Pancreas (tissue), 10 donors: ENCODE results near the gene CKAP2L. TPM values are rescaled to one million over a fixed set of nuclear protein-coding genes. Genes with fewer than 3 reads are reported as not detected.
"Not testable (repeated sequence)": the region's sequence is repeated elsewhere in the genome, so short reads cannot be mapped to it uniquely, and the experiment has no call there.

Experiments
- ATAC-seq, 4 donors: fragments of 200-7000 bp; cut with Tn5 transposase; one replicate each; pipeline versions ENCODE4 v1.8.0 to v1.9.1; 2020; ENCODE audit warnings: mild to moderate bottlenecking in 4 of 4, moderate library complexity in 4 of 4
- DNase-seq, 6 donors: peaks; one replicate each; pipeline ENCODE4 v3.0.0-alpha.2; 2020
- FAIRE-seq: peaks from 2 replicates; lab custom pipeline; 2012; peaks lifted over from hg19 to GRCh38; lab: Jason Lieb, UNC
- H3K27ac ChIP-seq, 4 donors: fragments of 200-600 bp; sonication (generic); 1 replicate in 3 of 4; 2 replicates in 1 of 4; pipeline versions ENCODE4 v1.5.0 to v1.8.0; 2020
- H3K27me3 ChIP-seq, 4 donors: fragments of 200-600 bp; one replicate each; pipeline ENCODE4 v1.8.0; 2021
- H3K36me3 ChIP-seq, 3 donors: fragments of 200-600 bp; sonication (generic) in 1 of 3; one replicate each; pipeline versions ENCODE4 v1.5.0 to v1.8.0; 2020 to 2021
- H3K4me1 ChIP-seq, 3 donors: fragments of 200-600 bp; one replicate each; pipeline ENCODE4 v1.8.0; 2021
- H3K4me3 ChIP-seq, 4 donors: fragments of 200-600 bp; sonication (generic) in 2 of 4; one replicate each; pipeline versions ENCODE4 v1.5.0 to v1.8.0; 2020 to 2021
- H3K9me3 ChIP-seq, 4 donors: fragments of 200-600 bp; one replicate each; pipeline ENCODE4 v1.8.0; 2021
- CTCF ChIP-seq, 4 donors: fragments of 200-600 bp; sonication (generic) in 3 of 4; IDR thresholded peaks; one replicate each; pipeline versions ENCODE4 v1.5.0 to v1.8.0; 2021; ENCODE audit warnings: antibody characterized with exemption in 4 of 4
- WGBS, 2 donors: extraction: QIAGEN DNeasy Blood & Tissue Kit; methylation state at CpG; one replicate each; pipeline ENCODE4 v1.1.7; 2013; 5-methylcytosine and 5-hydroxymethylcytosine counted together
- intact Hi-C, 3 donors: fragments of 100-400 bp; cut with DNase I; formaldehyde crosslinking; loops; one replicate each; pipeline versions ENCODE4 v1.11.1 to v1.14.2; 2022
- polyA plus RNA-seq, 2 donors: library from polyadenylated mRNA; stranded (reverse); fragments of 200-250 nt; gene quantifications; one replicate each; pipeline ENCODE4 v1.2.3, GENCODE V29; 2013
- total RNA-seq, 6 donors: library from RNA; stranded (reverse); fragmentation: NEBNext Ultra II Directional in 4 of 6; extraction: Animal tissue kit (Norgen Biotek cat#: 25700) in 4 of 6; gene quantifications; one replicate each; pipeline versions ENCODE4 v1.2.1 to v1.2.4, GENCODE V29; 2021 to 2023
- donor health status: healthy with polysubstance abuse.
- donor health status: DM: no; HTN: no; CAD: no; lungs with moderate emphysema.
- donor health status: DM: no; HTN: no; CAD: no.
- donor health status: control.
- donor health status: control.
- donor health status: Bipolar disorder and iron deficiency.
- donor health status: DM: yes; HTN: yes; CAD: no.
- donor health status: DM: no; HTN: no; CAD: no.
- donor health status: DM: no; HTN: no; CAD: no.
- donor health status: DM: yes; HTN: yes; CAD: no.

CKAP2L gene
- total and polyA plus RNA-seq, 8 donors: 0.04 to 0.64 (median 0.12) TPM; not detected in 2

GRCh38 chr2:112712465-112712864 lies 51.9 kb downstream of the CKAP2L start:
- intact Hi-C loops: no loop called here
- no peak for FAIRE-seq
- Histone ChIP-seq H3K27me3 (no peaks in the 10 kb centered on the region), H3K27ac (no peak overlapping the region), H3K4me1 (no peaks in the 10 kb centered on the region), H3K9me3 (no peaks in the 10 kb centered on the region), H3K4me3 (no peak overlapping the region), H3K36me3 (no peaks in the 10 kb centered on the region)
- TF ChIP-seq CTCF (IDR thresholded peaks at IDR 0.05): no peak
- DNase-seq: no peak
- ATAC-seq: no peak
- 57 to 61% methylated on average over 3 of the region's 3 CpGs for WGBS, 2 donors

GRCh38 chr2:112710956-112711750 lies 53.3 kb downstream of the CKAP2L start:
- no peaks in the 10 kb centered on the region for H3K27me3 ChIP-seq
- no peaks in the 10 kb centered on the region for H3K4me1 ChIP-seq
- H3K36me3 ChIP-seq: no peaks in the 10 kb centered on the region
- no peak overlapping the region for H3K4me3 ChIP-seq
- DNase-seq (no peak), FAIRE-seq (no peak), ATAC-seq (no peak)
- H3K9me3 ChIP-seq: no peaks in the 10 kb centered on the region
- WGBS, 2 donors: 63 to 71% methylated on average over 9 of the region's 9 CpGs
- no peak overlapping the region for H3K27ac ChIP-seq
- no peak for TF ChIP-seq CTCF (IDR thresholded peaks at IDR 0.05)
- intact Hi-C loops: no loop called here

- FAIRE-seq: no peak
- 71 to 78% methylated on average over 6 of the region's 6 CpGs for WGBS, 2 donors
- Histone ChIP-seq H3K4me3 (no peak overlapping the region), H3K4me1 (no peaks in the 10 kb centered on the region), H3K36me3 (no peaks in the 10 kb centered on the region), H3K27ac (no peak overlapping the region), H3K27me3 (no peaks in the 10 kb centered on the region), H3K9me3 (no peaks in the 10 kb centered on the region)
- DNase-seq: no peak
- intact Hi-C loops: no loop called here
- TF ChIP-seq CTCF (IDR thresholded peaks at IDR 0.05): no peak
- ATAC-seq: no peak
Measured at GRCh38 chr2:112709703-112710102, 54.7 kb downstream of the CKAP2L start.

GRCh38 chr2:112708968-112709367 lies 55.4 kb downstream of the CKAP2L start:
- no peak for FAIRE-seq
- H3K27ac ChIP-seq: no peak overlapping the region
- no peaks in the 10 kb centered on the region for H3K4me1 ChIP-seq
- intact Hi-C loops: no loop called here
- 50 to 51% methylated on average over 10 of the region's 10 CpGs for WGBS, 2 donors
- TF ChIP-seq CTCF (IDR thresholded peaks at IDR 0.05): no peak
- no peaks in the 10 kb centered on the region for H3K27me3 ChIP-seq
- DNase-seq: no peak
- H3K36me3 ChIP-seq: no peaks in the 10 kb centered on the region
- no peak overlapping the region for H3K4me3 ChIP-seq
- ATAC-seq: no peak
- no peaks in the 10 kb centered on the region for H3K9me3 ChIP-seq

- H3K9me3 ChIP-seq, FAIRE-seq, ATAC-seq, H3K27me3 ChIP-seq, H3K27ac ChIP-seq, H3K4me1 ChIP-seq, H3K4me3 ChIP-seq, intact Hi-C loops, H3K36me3 ChIP-seq, DNase-seq: not testable (repeated sequence)
- WGBS, 2 donors: 68 to 74% methylated on average over 9 of the region's 9 CpGs
Measured at GRCh38 chr2:112706947-112707346, 57.5 kb downstream of the CKAP2L start.
